Keratinocyte (primary cell): ENCODE measurements around the gene SMO.
"Not testable (repeated sequence)": the region's sequence is repeated elsewhere in the genome, so short reads cannot be mapped to it uniquely, and the experiment has no call there.

Experiments
- CTCF ChIP-seq, 3 experiments: IDR thresholded peaks in 1 of 3; conservative IDR thresholded peaks in 1 of 3; optimal IDR thresholded peaks in 1 of 3; 2 replicates in 2 of 3; 3 replicates in 1 of 3; pipeline versions ENCODE3 to v1.5.1; 2011; ENCODE audit warnings: low read length in 3 of 3, mild to moderate bottlenecking in 3 of 3, moderate library complexity in 2 of 3, control low read depth in 1 of 3, inconsistent platforms in 1 of 3; ENCODE audit not compliant: insufficient read depth in 2 of 3; ENCODE audit errors: extremely low read depth in 1 of 3
- EZH2 ChIP-seq: IDR thresholded peaks from one replicate; pipeline ENCODE4 v1.6.1; 2012; ENCODE audit warnings: inconsistent platforms, mild to moderate bottlenecking, low read length, moderate library complexity

GRCh38 chr7:129215691-129216090, 27.3 kb downstream of the SMO start:
- not testable (repeated sequence) for TF ChIP-seq CTCF (optimal IDR thresholded peaks at IDR 0.05 in 1 of 3, IDR thresholded peaks at IDR 0.05 in 1 of 3, conservative IDR thresholded peaks at IDR 0.05 in 1 of 3; ENCODE audit: extremely low read depth in 1 of 3, insufficient read depth in 2 of 3, low read length in 3 of 3); EZH2
